SU-DHL-6 (cell line): ENCODE data around the gene BOD1.

Experiments
- H2AFZ ChIP-seq: fragments of 200-600 bp; sonication (generic); 2 replicates; pipeline ENCODE4 v1.6.1; 2014; ENCODE audit warnings: low read depth, mild to moderate bottlenecking, moderate library complexity, mixed read lengths, antibody characterized with exemption, low read length; ENCODE audit not compliant: severe bottlenecking
- H3F3A ChIP-seq: fragments of 200-600 bp; shearing (Covaris generic); 2 replicates; pipeline ENCODE4 v1.6.0; 2016; ENCODE audit warnings: antibody characterized with exemption, mild to moderate bottlenecking; ENCODE audit not compliant: insufficient read depth
- H3K27ac ChIP-seq: fragments of 200-600 bp; sonication (generic); 2 replicates; pipeline ENCODE4 v1.5.1; 2016; ENCODE audit warnings: low read depth, mild to moderate bottlenecking, low read length, moderate library complexity, mixed read lengths
- H3K27me3 ChIP-seq: fragments of 200-600 bp; sonication (generic), shearing (Covaris generic); 2 replicates; pipeline ENCODE4 v1.6.0; 2014; ENCODE audit warnings: mild to moderate bottlenecking, low read length
- H3K36me3 ChIP-seq: fragments of 200-600 bp; sonication (generic); 2 replicates; pipeline ENCODE4 v1.6.1; 2014; ENCODE audit warnings: mild to moderate bottlenecking, low read length, mixed read lengths
- H3K4me2 ChIP-seq: fragments of 300-600, 200-600 bp; shearing (Covaris generic), sonication (generic); 2 replicates; pipeline ENCODE4 v1.6.0; 2014; ENCODE audit warnings: low read length, low read depth, mild to moderate bottlenecking; ENCODE audit not compliant: poor library complexity, severe bottlenecking
- H3K4me3 ChIP-seq: fragments of 200-600 bp; sonication (generic); 2 replicates; pipeline ENCODE4 v1.5.1; 2014; ENCODE audit warnings: antibody characterized with exemption, low read length, mild to moderate bottlenecking, mixed read lengths; ENCODE audit not compliant: insufficient read depth, poor library complexity, severe bottlenecking
- H3K79me2 ChIP-seq: fragments of 200-600 bp; sonication (generic); 2 replicates; pipeline ENCODE4 v1.6.1; 2014; ENCODE audit warnings: mild to moderate bottlenecking, low read length, moderate library complexity; ENCODE audit not compliant: insufficient read depth
- H3K9ac ChIP-seq: fragments of 200-600 bp; sonication (generic); 2 replicates; pipeline ENCODE4 v1.7.0; 2014; ENCODE audit warnings: mild to moderate bottlenecking, low read length
- H3K9me2 ChIP-seq: fragments of 200-600 bp; sonication (generic); replicated peaks from 2 replicates; pipeline ENCODE4 v1.6.1; 2014; ENCODE audit warnings: low read length; ENCODE audit not compliant: insufficient read depth
- H3K9me3 ChIP-seq: fragments of 200-600 bp; sonication (generic); 2 replicates; pipeline ENCODE4 v1.6.1; 2014; ENCODE audit warnings: low read length, mixed read lengths; ENCODE audit not compliant: insufficient read depth
- H4K20me1 ChIP-seq: fragments of 200-600 bp; sonication (generic); 2 replicates; pipeline ENCODE4 v1.6.1; 2014; ENCODE audit warnings: low read depth, mild to moderate bottlenecking, antibody characterized with exemption, low read length, moderate library complexity, mixed read lengths
- EZH2phosphoT487 ChIP-seq: fragments of 200-600 bp; sonication (generic), shearing (Covaris generic); conservative IDR thresholded peaks from 2 replicates; pipeline ENCODE4 v1.6.1; 2018; ENCODE audit warnings: mild to moderate bottlenecking, antibody characterized with exemption, low read length, moderate library complexity, mixed read lengths
- TF ChIP-seq, protein P1 (sequence below): fragments of 200-600 bp; sonication (generic); IDR thresholded peaks from one replicate; pipeline ENCODE4 v1.5.1; 2017; ENCODE audit warnings: antibody characterized with exemption, mild to moderate bottlenecking, low read length, moderate library complexity; ENCODE audit not compliant: insufficient read depth, poor library complexity, severe bottlenecking

BOD1 gene

DNA sequence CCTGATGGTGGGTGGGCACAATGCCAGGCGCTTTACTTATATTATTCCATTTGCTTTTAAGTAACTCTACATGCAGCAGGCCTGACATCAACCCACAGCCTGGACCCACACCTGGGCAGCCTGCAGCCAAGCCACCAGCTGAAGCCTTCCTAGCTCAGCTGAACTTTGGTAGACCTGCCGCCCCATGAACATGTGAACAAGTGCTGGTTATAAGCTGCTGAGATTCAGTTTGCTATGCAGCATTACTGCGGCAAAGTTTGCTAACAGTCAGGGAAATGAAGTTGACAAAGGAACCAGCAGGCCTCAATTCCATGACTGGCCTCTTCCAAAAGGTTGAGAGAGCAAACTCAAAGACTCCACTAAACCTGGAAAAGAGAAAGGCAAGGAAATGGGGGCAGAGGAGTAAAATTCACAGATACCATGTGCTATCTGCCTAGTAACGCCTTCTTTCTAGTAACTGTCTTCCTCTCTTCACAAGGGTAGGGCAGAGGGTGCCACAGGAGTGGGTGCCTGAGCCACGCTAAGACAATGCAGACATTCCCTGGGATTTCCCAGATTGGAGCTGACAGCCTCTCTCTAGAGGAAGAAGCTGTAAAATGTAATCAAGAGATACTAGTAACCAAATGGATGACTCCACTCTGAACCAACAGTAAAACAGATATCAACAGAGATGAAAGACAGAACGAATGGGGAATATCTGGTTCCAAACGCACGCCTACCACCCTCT lies 2.9 kb downstream of the BOD1 start:
- peaks cover 1% of the 10 kb centered on the region; the same call in 1 of the 2 replicates for H3F3A ChIP-seq
- no peak overlapping the region for H3K4me3 ChIP-seq
- H3K9me2 ChIP-seq = no peaks in the 10 kb centered on the region
- no peak overlapping the region for H2AFZ ChIP-seq
- H3K79me2 ChIP-seq = peaks cover 61% of the 10 kb centered on the region
- no peak overlapping the region for H3K27ac ChIP-seq
- H3K36me3 ChIP-seq = no peaks in the 10 kb centered on the region
- no peaks in the 10 kb centered on the region for H3K27me3 ChIP-seq
- H3K9me3 ChIP-seq = no peaks in the 10 kb centered on the region
- no peaks in the 10 kb centered on the region; the same call in 1 of the 2 replicates for H4K20me1 ChIP-seq
- no peak overlapping the region for H3K9ac ChIP-seq
- no peak overlapping the region for H3K4me2 ChIP-seq
- TF ChIP-seq, protein P1, sequence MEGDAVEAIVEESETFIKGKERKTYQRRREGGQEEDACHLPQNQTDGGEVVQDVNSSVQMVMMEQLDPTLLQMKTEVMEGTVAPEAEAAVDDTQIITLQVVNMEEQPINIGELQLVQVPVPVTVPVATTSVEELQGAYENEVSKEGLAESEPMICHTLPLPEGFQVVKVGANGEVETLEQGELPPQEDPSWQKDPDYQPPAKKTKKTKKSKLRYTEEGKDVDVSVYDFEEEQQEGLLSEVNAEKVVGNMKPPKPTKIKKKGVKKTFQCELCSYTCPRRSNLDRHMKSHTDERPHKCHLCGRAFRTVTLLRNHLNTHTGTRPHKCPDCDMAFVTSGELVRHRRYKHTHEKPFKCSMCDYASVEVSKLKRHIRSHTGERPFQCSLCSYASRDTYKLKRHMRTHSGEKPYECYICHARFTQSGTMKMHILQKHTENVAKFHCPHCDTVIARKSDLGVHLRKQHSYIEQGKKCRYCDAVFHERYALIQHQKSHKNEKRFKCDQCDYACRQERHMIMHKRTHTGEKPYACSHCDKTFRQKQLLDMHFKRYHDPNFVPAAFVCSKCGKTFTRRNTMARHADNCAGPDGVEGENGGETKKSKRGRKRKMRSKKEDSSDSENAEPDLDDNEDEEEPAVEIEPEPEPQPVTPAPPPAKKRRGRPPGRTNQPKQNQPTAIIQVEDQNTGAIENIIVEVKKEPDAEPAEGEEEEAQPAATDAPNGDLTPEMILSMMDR = no peak
- TF ChIP-seq EZH2phosphoT487 = no peak

- TF ChIP-seq EZH2phosphoT487 = no peak
- TF ChIP-seq, protein P1 = no peak
- Histone ChIP-seq H2AFZ (no peak overlapping the region), H3K4me2 (no peak overlapping the region), H4K20me1 (no peaks in the 10 kb centered on the region; the same call in 1 of the 2 replicates), H3K27me3 (no peaks in the 10 kb centered on the region), H3K79me2 (peaks cover 61% of the 10 kb centered on the region), H3K9me3 (no peaks in the 10 kb centered on the region), H3K4me3 (no peak overlapping the region), H3K27ac (no peak overlapping the region), H3K36me3 (peaks cover 4% of the 10 kb centered on the region), H3F3A (no peaks in the 10 kb centered on the region), H3K9me2 (no peaks in the 10 kb centered on the region), H3K9ac (no peak overlapping the region)
Observed at GRCh38 chr5:173612948-173613347, 3.5 kb downstream of the BOD1 start.

DNA sequence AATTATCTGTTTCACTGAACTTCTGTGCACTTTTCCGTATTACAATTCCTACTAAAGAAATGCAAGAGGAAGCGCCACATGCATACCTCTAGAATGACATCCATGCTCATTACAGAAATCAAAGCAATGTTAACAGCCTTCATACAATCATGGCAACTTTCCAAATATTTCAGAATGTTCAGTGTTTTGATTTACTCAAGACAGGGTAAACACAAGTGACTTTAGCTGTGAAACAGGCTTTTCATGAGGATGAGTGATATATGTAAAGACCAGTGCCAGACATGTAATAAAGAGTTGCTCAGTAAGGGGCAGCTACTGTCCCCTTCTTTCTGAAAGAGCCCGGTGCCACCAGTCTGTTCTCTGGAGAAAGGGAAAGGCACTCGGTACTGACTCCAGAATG lies 4.7 kb downstream of the BOD1 start:
- TF ChIP-seq, protein P1 = no peak
- no peak for TF ChIP-seq EZH2phosphoT487
- Histone ChIP-seq H3K9me3 (no peaks in the 10 kb centered on the region), H3K4me3 (no peak overlapping the region), H3K27ac (no peak overlapping the region), H2AFZ (no peak overlapping the region), H3F3A (no peaks in the 10 kb centered on the region), H3K9ac (no peak overlapping the region), H3K4me2 (no peak overlapping the region), H3K79me2 (peaks cover 61% of the 10 kb centered on the region), H3K27me3 (no peaks in the 10 kb centered on the region), H4K20me1 (no peaks in the 10 kb centered on the region; the same call in 1 of the 2 replicates), H3K9me2 (no peaks in the 10 kb centered on the region), H3K36me3 (peaks cover 14% of the 10 kb centered on the region)
